IMR-90 (cell line): Measurements from ENCODE around the gene ERP29. TPM values are rescaled to one million over a fixed set of nuclear protein-coding genes. Genes with fewer than 3 reads are reported as not detected.

ENCODE experiments used
- ATAC-seq: fragments of 200-7000 bp; cut with Tn5 transposase; 2 replicates; pipeline ENCODE4 v1.9.1; 2020; ENCODE audit warnings: low read depth, mild to moderate bottlenecking, moderate library complexity
- BruUV-seq: library from RNA; stranded (reverse); fragments of 400-500 nt; replicated peaks from 2 replicates; lab custom pipeline; 2021; lab: Mats Ljungman, UMichigan
- CTCF ChIA-PET: fragments of 300-600 bp; formaldehyde crosslinking; extraction: SDS; loops from one replicate; lab custom pipeline; 2021; ENCODE audit warnings: antibody characterized with exemption; lab: Yijun Ruan, JAX
- POLR2A ChIA-PET: fragments of 300-600 bp; sonication (Branson Sonifier 250); formaldehyde crosslinking; loops from one replicate; lab custom pipeline; 2022; ENCODE audit warnings: antibody characterized with exemption; ENCODE audit not compliant: unreplicated experiment; lab: Charles Lee
- DNase-seq: peaks from one replicate; pipeline ENCODE4 v3.0.0; 2013
- H2AFZ ChIP-seq: replicated peaks from 2 replicates; pipeline ENCODE3; 2013; ENCODE audit warnings: low read length, mild to moderate bottlenecking; ENCODE audit not compliant: poor library complexity
- H2AK5ac ChIP-seq: 2 replicates; pipeline ENCODE4 v1.6.1; 2013; ENCODE audit warnings: low read depth, low read length, inconsistent platforms
- H2AK9ac ChIP-seq: replicated peaks from 2 replicates; pipeline ENCODE3; 2013; ENCODE audit warnings: mild to moderate bottlenecking, low read depth, low read length, moderate library complexity; ENCODE audit not compliant: poor library complexity
- H2BK120ac ChIP-seq: 2 replicates; pipeline ENCODE4 v1.6.1; 2013; ENCODE audit warnings: low read depth, low read length, inconsistent platforms
- H2BK15ac ChIP-seq: 3 replicates; pipeline ENCODE4 v1.6.1; 2013; ENCODE audit warnings: low read depth, low read length, inconsistent platforms
- H2BK20ac ChIP-seq: 2 replicates; pipeline ENCODE4 v1.6.1; 2013; ENCODE audit warnings: low read depth, mild to moderate bottlenecking, inconsistent platforms, low read length, moderate library complexity
- H2BK5ac ChIP-seq: 2 replicates; pipeline ENCODE4 v1.6.1; 2013; ENCODE audit warnings: mild to moderate bottlenecking, low read depth, low read length, inconsistent platforms; ENCODE audit not compliant: poor library complexity, severe bottlenecking
- H3K14ac ChIP-seq: replicated peaks from 2 replicates; pipeline ENCODE4 v1.6.1; 2013; ENCODE audit warnings: low read depth, low read length, inconsistent platforms
- H3K18ac ChIP-seq: 2 replicates; pipeline ENCODE4 v1.6.1; 2013; ENCODE audit warnings: low read depth, low read length, control low read depth
- H3K23ac ChIP-seq: 2 replicates; pipeline ENCODE4 v1.6.1; 2013; ENCODE audit warnings: low read depth, low read length, inconsistent platforms
- H3K27ac ChIP-seq: 2 replicates; pipeline ENCODE4 v1.5.1; 2013; ENCODE audit warnings: mild to moderate bottlenecking, control low read depth, low read length; ENCODE audit not compliant: insufficient read depth
- H3K27me3 ChIP-seq: 2 replicates; pipeline ENCODE4 v1.6.1; 2013; ENCODE audit warnings: low read length; ENCODE audit not compliant: control insufficient read depth, insufficient read depth
- H3K36me3 ChIP-seq: 2 replicates; pipeline ENCODE4 v1.6.1; 2013; ENCODE audit warnings: low read length, mixed read lengths; ENCODE audit not compliant: control insufficient read depth, insufficient read depth
- H3K4ac ChIP-seq: 2 replicates; pipeline ENCODE4 v1.6.1; 2013; ENCODE audit warnings: low read depth, low read length, inconsistent platforms
- H3K4me1 ChIP-seq: 2 replicates; pipeline ENCODE4 v1.6.1; 2013; ENCODE audit warnings: low read length, mixed read lengths; ENCODE audit not compliant: control insufficient read depth, insufficient read depth
- H3K4me2 ChIP-seq: 2 replicates; pipeline ENCODE4 v1.6.1; 2013; ENCODE audit warnings: low read depth, mild to moderate bottlenecking, control low read depth, low read length, moderate library complexity
- H3K4me3 ChIP-seq: 2 replicates; pipeline ENCODE4 v1.5.1; 2013; ENCODE audit warnings: low read depth, mild to moderate bottlenecking, control low read depth, low read length, moderate library complexity; ENCODE audit not compliant: insufficient read depth
- H3K56ac ChIP-seq: 2 replicates; pipeline ENCODE4 v1.6.1; 2013; ENCODE audit warnings: low read length, inconsistent platforms; ENCODE audit not compliant: insufficient read depth; ENCODE audit errors: extremely low read depth
- H3K79me1 ChIP-seq, 2 experiments: 2 replicates each; pipeline ENCODE4 v1.6.1; 2013; ENCODE audit warnings: low read length in 2 of 2, inconsistent platforms in 1 of 2, low read depth in 1 of 2
- H3K9ac ChIP-seq: 2 replicates; pipeline ENCODE4 v1.6.1; 2013; ENCODE audit warnings: low read depth, low read length, control low read depth
- H3K9me1 ChIP-seq: 2 replicates; pipeline ENCODE4 v1.6.1; 2013; ENCODE audit warnings: low read length, inconsistent platforms; ENCODE audit not compliant: insufficient read depth
- H3K9me3 ChIP-seq: 2 replicates; pipeline ENCODE4 v1.6.1; 2013; ENCODE audit warnings: low read length; ENCODE audit not compliant: control insufficient read depth, insufficient read depth
- H4K20me1 ChIP-seq: 2 replicates; pipeline ENCODE4 v1.6.1; 2013; ENCODE audit warnings: low read length, inconsistent platforms; ENCODE audit not compliant: insufficient read depth
- H4K5ac ChIP-seq: 2 replicates; pipeline ENCODE4 v1.6.1; 2013; ENCODE audit warnings: mild to moderate bottlenecking, low read depth, low read length, control low read depth
- H4K8ac ChIP-seq, 2 experiments: 2 replicates each; pipeline ENCODE4 v1.6.1; 2013; ENCODE audit warnings: low read depth in 2 of 2, low read length in 2 of 2, control low read depth in 1 of 2, inconsistent platforms in 1 of 2
- H4K91ac ChIP-seq: 2 replicates; pipeline ENCODE4 v1.6.1; 2013; ENCODE audit warnings: low read depth, low read length, inconsistent platforms; ENCODE audit not compliant: insufficient read depth
- CEBPB ChIP-seq: IDR thresholded peaks from 2 replicates; pipeline ENCODE4 v1.6.1; 2012; ENCODE audit warnings: low read depth, low read length, improper control_type of control experiment
- RAD21 ChIP-seq: IDR thresholded peaks from 2 replicates; pipeline ENCODE4 v1.6.1; 2012; ENCODE audit warnings: low read length, improper control_type of control experiment
- dilution Hi-C: fragments of 300-500 bp; cut with HindIII; formaldehyde crosslinking; loops from one replicate; pipeline ENCODE4 v1.14.3; 2018; ENCODE audit warnings: low sequenced_read_pairs; ENCODE audit not compliant: unreplicated experiment
- in situ Hi-C: fragments of 300-500 bp; cut with MboI; formaldehyde crosslinking; loops from 3 replicates; pipeline ENCODE4 v1.14.3; 2019; ENCODE audit warnings: low sequenced_read_pairs, inconsistent platforms, mixed read lengths
- intact Hi-C: fragments of 100-400 bp; cut with micrococcal nuclease; formaldehyde crosslinking; loops from 2 replicates; pipeline ENCODE4 v1.10.0; 2022
- polyA plus RNA-seq, 3 experiments: library from polyadenylated mRNA; depleted of rRNA; stranded (reverse); fragments of >200 nt; gene quantifications; 2 replicates each; pipeline ENCODE4 v1.2.3, GENCODE V29; 2012; ENCODE audit warnings: low replicate concordance in 1 of 3
- total RNA-seq: library from RNA; depleted of rRNA; stranded (reverse); fragments of >200 nt; gene quantifications from 2 replicates; pipeline ENCODE4 v1.2.3, GENCODE V29; 2012

ERP29 gene
- total and polyA plus RNA-seq, 2 of the 4 experiments (the other 2 are of a cell fraction), result 30.3 to 98.8 TPM

DNA sequence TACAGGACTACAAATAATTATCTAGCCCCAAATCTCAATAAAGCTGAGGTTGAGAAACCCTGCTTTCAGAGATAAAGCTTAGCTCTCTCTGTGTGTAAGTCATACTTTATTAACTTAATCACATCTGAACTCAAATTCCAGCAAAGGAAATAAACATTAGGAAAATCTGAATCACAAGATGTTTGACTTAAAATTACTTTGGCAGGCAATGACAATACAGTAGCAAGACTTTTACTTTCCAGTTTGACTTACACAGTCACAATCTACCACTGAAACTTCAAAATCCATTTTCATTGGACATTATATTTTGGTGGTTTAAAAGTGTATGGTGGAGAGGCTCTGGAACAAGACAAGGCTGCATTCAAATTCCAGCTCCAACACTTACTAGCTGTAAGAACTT, 11.7 kb upstream of the ERP29 start:
- BruUV-seq, result no TSS peak
- ATAC-seq (peak; percentile 74), DNase-seq (peak; percentile 75)
- Histone ChIP-seq H2BK120ac (no peak overlapping the region), H3K36me3 (no peaks in the 10 kb centered on the region), H3K9me3 (no peaks in the 10 kb centered on the region), H4K91ac (no peak overlapping the region), H4K8ac (no peak overlapping the region), H4K5ac (no peak overlapping the region), H3K79me1 (0 out of 4 replicates have a peak, but pooled peaks cover 0 to 2% of the 10 kb centered on the region in 2 experiments), H3K4me1 (peaks cover 7% of the 10 kb centered on the region), H3K4me3 (no peak overlapping the region), H3K27me3 (no peaks in the 10 kb centered on the region), H3K4ac (no peak overlapping the region), H2BK15ac (no peak overlapping the region; the same call in 2 of the 3 replicates), H3K23ac (no peak overlapping the region), H2AK5ac (no peak overlapping the region), H3K14ac (no peak overlapping the region), H3K27ac (no peak overlapping the region), H3K9ac (no peak overlapping the region), H3K56ac (no peak overlapping the region), H3K18ac (no peak overlapping the region), H4K20me1 (no peaks in the 10 kb centered on the region), H2AK9ac (no peak overlapping the region), H3K9me1 (peaks cover 3% of the 10 kb centered on the region; the same call in 1 of the 2 replicates), H2AFZ (no peak overlapping the region), H2BK5ac (no peak overlapping the region), H3K4me2 (peak overlapping the region; percentile 54; the same call in 1 of the 2 replicates), H2BK20ac (no peak overlapping the region)
- in situ Hi-C loops (no loop called here), dilution Hi-C loops (no loop called here), intact Hi-C loops (no loop called here)
- TF ChIP-seq CEBPB, result peak; percentile 41; the same call in 1 of the 2 replicates
- no peak for TF ChIP-seq RAD21
- ChIA-PET CTCF (interaction anchor here (0.6 kb wide), 1 partner anchor 57 kb away, joined by 3 read pairs; no protein-coding TSS in a partner anchor), POLR2A (interaction anchor here (0.6 kb wide), 1 partner anchor 12 kb away, joined by 3 read pairs; the partner anchor contains the start of genes ERP29 and TMEM116)
